Thyroid gland (tissue), 4 donors: ENCODE data around the gene VWA3B. TPM values are rescaled to one million over a fixed set of nuclear protein-coding genes. Genes with fewer than 3 reads are reported as not detected.

Experiments used
- DNase-seq, 2 donors: peaks; one replicate each; pipeline ENCODE4 v3.0.0-alpha.2; 2019
- H3K27ac ChIP-seq, 3 donors: fragments of 200-600 bp; sonication (generic); 1 replicate in 2 of 3; 2 replicates in 1 of 3; pipeline ENCODE4 v1.5.1; 2016 to 2019; ENCODE audit warnings: mild to moderate bottlenecking in 1 of 3, moderate library complexity in 1 of 3
- H3K27me3 ChIP-seq: fragments of 200-600 bp; sonication (generic); one replicate; pipeline ENCODE4 v1.5.1; 2019
- H3K36me3 ChIP-seq, 2 donors: fragments of 200-600 bp; sonication (generic); one replicate each; pipeline ENCODE4 v1.5.1; 2016 to 2019
- H3K4me1 ChIP-seq, 2 donors: fragments of 200-600 bp; sonication (generic); one replicate each; pipeline ENCODE4 v1.5.1; 2017 to 2019
- H3K4me3 ChIP-seq, 3 donors: fragments of 200-600 bp; sonication (generic); replicated peaks in 1 of 3; 1 replicate in 2 of 3; 2 replicates in 1 of 3; pipeline ENCODE4 v1.5.1; 2016; ENCODE audit warnings: mild to moderate bottlenecking in 1 of 3
- H3K9me3 ChIP-seq: fragments of 200-600 bp; sonication (generic); one replicate; pipeline ENCODE4 v1.5.1; 2017
- CTCF ChIP-seq, 6 experiments: fragments of 200-600 bp in 3 of 6; fragments of 450-650 bp in 3 of 6; sonication (generic) in 3 of 6; IDR thresholded peaks; one replicate each; pipeline ENCODE4 v1.5.1; 2016 to 2019; ENCODE audit warnings: antibody characterized with exemption in 6 of 6, mild to moderate bottlenecking in 2 of 6, inconsistent platforms in 1 of 6, moderate library complexity in 1 of 6
- POLR2A ChIP-seq, 2 donors: fragments of 450-650 bp; IDR thresholded peaks; one replicate each; pipeline ENCODE4 v1.6.1; 2017; ENCODE audit warnings: antibody characterized with exemption in 2 of 2, mild to moderate bottlenecking in 2 of 2, moderate library complexity in 1 of 2
- WGBS, 2 donors: methylation state at CpG; one replicate each; pipeline ENCODE4 v1.1.5; 2017; 5-methylcytosine and 5-hydroxymethylcytosine counted together
- intact Hi-C: fragments of 100-400 bp; cut with DNase I; formaldehyde crosslinking; loops from one replicate; pipeline ENCODE4 v1.15.1; 2023
- total RNA-seq, 4 donors: library from RNA; depleted of rRNA; stranded (reverse); fragments of >200 nt; gene quantifications; one replicate each; pipeline ENCODE4 v1.2.3, GENCODE V29; 2016

Gene VWA3B
- total RNA-seq, 4 donors from 2014 or later, result 0.81 TPM; not detected in 3

- no peak overlapping the region for H3K4me3 ChIP-seq
- intact Hi-C loops, result no loop called here
- no peak for TF ChIP-seq CTCF (IDR thresholded peaks at IDR 0.05)
- TF ChIP-seq POLR2A (IDR thresholded peaks at IDR 0.05), result no peak
- no peaks in the 10 kb centered on the region for H3K36me3 ChIP-seq
- H3K27me3 ChIP-seq, result no peaks in the 10 kb centered on the region
- DNase-seq, result no peak
- H3K4me1 ChIP-seq, result peaks cover 7 to 10% of the 10 kb centered on the region in 2 donors
- no peaks in the 10 kb centered on the region for H3K9me3 ChIP-seq
- H3K27ac ChIP-seq, result no peak overlapping the region
Measured at GRCh38 chr2:98089941-98090340, 3.0 kb downstream of the VWA3B start.

GRCh38 chr2:98090951-98091350, 4.0 kb downstream of the VWA3B start:
- peaks cover 7 to 10% of the 10 kb centered on the region in 2 donors for H3K4me1 ChIP-seq
- H3K4me3 ChIP-seq, result no peak overlapping the region
- no peaks in the 10 kb centered on the region for H3K36me3 ChIP-seq
- TF ChIP-seq CTCF (IDR thresholded peaks at IDR 0.05) (no peak), POLR2A (IDR thresholded peaks at IDR 0.05) (no peak)
- intact Hi-C loops, result no loop called here
- DNase-seq, result no peak
- no peaks in the 10 kb centered on the region for H3K9me3 ChIP-seq
- no peaks in the 10 kb centered on the region for H3K27me3 ChIP-seq
- 67 to 71% methylated on average over 8 of the region's 8 CpGs for WGBS, 2 donors
- no peak overlapping the region for H3K27ac ChIP-seq

DNA sequence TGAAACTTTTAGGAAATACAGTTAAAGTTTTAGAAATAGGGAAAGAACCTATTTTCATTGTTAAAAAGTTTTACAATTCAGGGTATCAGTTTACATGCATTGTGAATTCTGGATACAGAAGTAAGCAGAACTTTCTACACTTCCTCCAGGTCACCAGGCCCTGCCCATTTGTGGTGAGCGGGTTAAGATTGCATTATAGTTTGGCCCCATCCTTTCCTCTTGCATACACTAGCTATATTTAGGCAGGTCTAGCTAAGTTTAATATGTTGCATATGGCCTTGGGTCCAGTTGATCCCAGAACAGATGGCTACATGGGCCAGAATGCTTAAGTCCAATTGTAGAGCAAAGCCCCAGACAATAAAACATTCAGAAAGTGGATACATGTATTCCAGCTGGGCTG, 4.8 kb downstream of the VWA3B start:
- 76 to 92% methylated on average over 1 of the region's 1 CpG for WGBS, 2 donors
- Histone ChIP-seq H3K9me3 (no peaks in the 10 kb centered on the region), H3K4me3 (no peak overlapping the region), H3K36me3 (no peaks in the 10 kb centered on the region), H3K27me3 (no peaks in the 10 kb centered on the region), H3K4me1 (peaks cover 5 to 7% of the 10 kb centered on the region in 2 donors), H3K27ac (no peak overlapping the region)
- DNase-seq, result no peak
- intact Hi-C loops, result no loop called here
- TF ChIP-seq POLR2A (IDR thresholded peaks at IDR 0.05) (no peak), CTCF (IDR thresholded peaks at IDR 0.05) (no peak)

- H3K36me3 ChIP-seq, result no peaks in the 10 kb centered on the region
- no peak for TF ChIP-seq POLR2A (IDR thresholded peaks at IDR 0.05)
- no peak for TF ChIP-seq CTCF (IDR thresholded peaks at IDR 0.05)
- H3K4me1 ChIP-seq, result no peaks in the 10 kb centered on the region
- WGBS, 2 donors, result 80 to 91% methylated on average over 3 of the region's 3 CpGs
- intact Hi-C loops, result no loop called here
- no peak overlapping the region for H3K4me3 ChIP-seq
- no peaks in the 10 kb centered on the region for H3K9me3 ChIP-seq
- H3K27me3 ChIP-seq, result no peaks in the 10 kb centered on the region
- H3K27ac ChIP-seq, result no peak overlapping the region
- no peak for DNase-seq
Measured at GRCh38 chr2:98093146-98093545, 6.2 kb downstream of the VWA3B start.

GRCh38 chr2:98093611-98094010, 6.6 kb downstream of the VWA3B start:
- Histone ChIP-seq H3K27ac (no peak overlapping the region), H3K9me3 (no peaks in the 10 kb centered on the region), H3K4me3 (no peak overlapping the region), H3K4me1 (no peaks in the 10 kb centered on the region), H3K36me3 (no peaks in the 10 kb centered on the region), H3K27me3 (no peaks in the 10 kb centered on the region)
- 80 to 88% methylated on average over 5 of the region's 5 CpGs for WGBS, 2 donors
- intact Hi-C loops, result no loop called here
- TF ChIP-seq POLR2A (IDR thresholded peaks at IDR 0.05) (no peak), CTCF (IDR thresholded peaks at IDR 0.05) (no peak)
- DNase-seq, result no peak
